ENCODE data around the gene ZFAND3. TPM values are rescaled to one million over a fixed set of nuclear protein-coding genes. Genes with fewer than 3 reads are reported as not detected.

ZFAND3 gene
- total and polyA plus RNA-seq, 10 of the 15 experiments (the other 5 are each of a cell fraction or from before 2014, with no cell fraction given), result 0.90 to 34.4 (median 16.3) TPM

DNA sequence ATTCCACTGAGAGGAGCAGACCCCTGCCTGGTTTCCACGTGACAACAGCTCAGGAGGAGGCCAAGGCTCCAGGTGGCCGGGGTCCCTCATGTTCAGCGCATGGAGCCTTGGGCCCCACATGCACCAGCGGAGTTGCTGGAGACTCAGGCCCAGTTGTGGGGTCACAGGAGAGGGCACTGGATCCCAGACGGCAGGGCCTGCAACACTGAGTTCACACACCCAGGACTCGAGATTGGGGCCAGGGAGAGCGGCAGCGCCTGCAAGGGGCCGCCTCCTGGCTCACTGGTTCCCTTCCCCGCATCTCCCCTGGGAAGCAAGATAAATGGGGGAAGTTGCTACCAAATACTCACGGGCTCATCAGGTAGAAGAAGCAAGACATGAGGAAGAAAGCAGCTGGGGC, 348.1 kb downstream of the ZFAND3 start:
- in situ Hi-C loops (cut with MboI), result no loop called here
- H2AFZ ChIP-seq (ENCODE audit: control insufficient read depth, low read depth, low read length), result no peak overlapping the region
- ATAC-seq, result no peak
- H3K79me2 ChIP-seq (ENCODE audit: control insufficient read depth, insufficient read depth, low read length), result no peaks in the 10 kb centered on the region
- WGBS (ENCODE audit: insufficient coverage, insufficient replicate concordance, low lambda C conversion rate, missing lambda C conversion rate), result 76% methylated on average over 11 of the region's 11 CpGs
- no peak overlapping the region for H3K9ac ChIP-seq (ENCODE audit: control insufficient read depth, insufficient read depth, low read length)
- CTCF ChIA-PET, result no interaction called here
- SMC1A ChIA-PET (ENCODE audit: uncharacterized antibody, unreplicated experiment), result no interaction called here
- intact Hi-C loops (cut with micrococcal nuclease; ENCODE audit: unreplicated experiment), result no loop called here
- H3K36me3 ChIP-seq (ENCODE audit: control insufficient read depth in 2 of 2, insufficient read depth in 2 of 2, low read length in 1 of 2), result no peaks in the 10 kb centered on the region; a peak in 1 of 4 replicates
- H3K9me3 ChIP-seq (replicated peaks; ENCODE audit: control insufficient read depth, insufficient read depth, low read length), result no peaks in the 10 kb centered on the region
- BruUV-seq (replicated peaks), result no TSS peak
- H3K4me2 ChIP-seq (ENCODE audit: control insufficient read depth, insufficient read depth), result no peak overlapping the region
- POLR2A ChIA-PET, result no interaction called here
- no peak overlapping the region for H3K27ac ChIP-seq (ENCODE audit: control insufficient read depth, insufficient read depth)
- no peaks in the 10 kb centered on the region for H3K4me1 ChIP-seq (ENCODE audit: control insufficient read depth, insufficient read depth, low read length)
- FAIRE-seq, result no peak
- TF ChIP-seq POU2F2 (IDR thresholded peaks at IDR 0.05; ENCODE audit: borderline replicate concordance, low read depth, low read length) (no peak), MEF2B (IDR thresholded peaks at IDR 0.05; ENCODE audit: partially characterized antibody, poor library complexity, severe bottlenecking) (no peak), TARDBP (IDR thresholded peaks at IDR 0.05; ENCODE audit: borderline replicate concordance) (no peak), IRF4 (IDR thresholded peaks at IDR 0.05; ENCODE audit: low read depth, low read length) (no peak), STAT3 (IDR thresholded peaks at IDR 0.05; ENCODE audit: low read depth, low read length) (no peak), ZNF207 (IDR thresholded peaks at IDR 0.05; ENCODE audit: borderline replicate concordance) (no peak), SIX5 (IDR thresholded peaks at IDR 0.05; ENCODE audit: low read depth, low read length, severe bottlenecking) (no peak), TCF12 (IDR thresholded peaks at IDR 0.05; ENCODE audit: low read depth, low read length) (no peak), CBFB (IDR thresholded peaks at IDR 0.05; ENCODE audit: low read depth) (no peak), NR2C1 (IDR thresholded peaks at IDR 0.05) (no peak)
- TF ChIP-seq, protein P1, sequence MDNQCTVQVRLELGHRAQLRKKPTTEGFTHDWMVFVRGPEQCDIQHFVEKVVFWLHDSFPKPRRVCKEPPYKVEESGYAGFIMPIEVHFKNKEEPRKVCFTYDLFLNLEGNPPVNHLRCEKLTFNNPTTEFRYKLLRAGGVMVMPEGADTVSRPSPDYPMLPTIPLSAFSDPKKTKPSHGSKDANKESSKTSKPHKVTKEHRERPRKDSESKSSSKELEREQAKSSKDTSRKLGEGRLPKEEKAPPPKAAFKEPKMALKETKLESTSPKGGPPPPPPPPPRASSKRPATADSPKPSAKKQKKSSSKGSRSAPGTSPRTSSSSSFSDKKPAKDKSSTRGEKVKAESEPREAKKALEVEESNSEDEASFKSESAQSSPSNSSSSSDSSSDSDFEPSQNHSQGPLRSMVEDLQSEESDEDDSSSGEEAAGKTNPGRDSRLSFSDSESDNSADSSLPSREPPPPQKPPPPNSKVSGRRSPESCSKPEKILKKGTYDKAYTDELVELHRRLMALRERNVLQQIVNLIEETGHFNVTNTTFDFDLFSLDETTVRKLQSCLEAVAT (IDR thresholded peaks at IDR 0.05), result no peak
- TF ChIP-seq, protein P2, sequence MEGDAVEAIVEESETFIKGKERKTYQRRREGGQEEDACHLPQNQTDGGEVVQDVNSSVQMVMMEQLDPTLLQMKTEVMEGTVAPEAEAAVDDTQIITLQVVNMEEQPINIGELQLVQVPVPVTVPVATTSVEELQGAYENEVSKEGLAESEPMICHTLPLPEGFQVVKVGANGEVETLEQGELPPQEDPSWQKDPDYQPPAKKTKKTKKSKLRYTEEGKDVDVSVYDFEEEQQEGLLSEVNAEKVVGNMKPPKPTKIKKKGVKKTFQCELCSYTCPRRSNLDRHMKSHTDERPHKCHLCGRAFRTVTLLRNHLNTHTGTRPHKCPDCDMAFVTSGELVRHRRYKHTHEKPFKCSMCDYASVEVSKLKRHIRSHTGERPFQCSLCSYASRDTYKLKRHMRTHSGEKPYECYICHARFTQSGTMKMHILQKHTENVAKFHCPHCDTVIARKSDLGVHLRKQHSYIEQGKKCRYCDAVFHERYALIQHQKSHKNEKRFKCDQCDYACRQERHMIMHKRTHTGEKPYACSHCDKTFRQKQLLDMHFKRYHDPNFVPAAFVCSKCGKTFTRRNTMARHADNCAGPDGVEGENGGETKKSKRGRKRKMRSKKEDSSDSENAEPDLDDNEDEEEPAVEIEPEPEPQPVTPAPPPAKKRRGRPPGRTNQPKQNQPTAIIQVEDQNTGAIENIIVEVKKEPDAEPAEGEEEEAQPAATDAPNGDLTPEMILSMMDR (IDR thresholded peaks at IDR 0.05 in 2 of 3, conservative IDR thresholded peaks at IDR 0.05 in 1 of 3; ENCODE audit: control insufficient read depth in 2 of 3, extremely low read depth in 1 of 3, insufficient read depth in 1 of 3, low read depth in 3 of 3, low read length in 3 of 3), result no peak
- TF ChIP-seq, protein P3, sequence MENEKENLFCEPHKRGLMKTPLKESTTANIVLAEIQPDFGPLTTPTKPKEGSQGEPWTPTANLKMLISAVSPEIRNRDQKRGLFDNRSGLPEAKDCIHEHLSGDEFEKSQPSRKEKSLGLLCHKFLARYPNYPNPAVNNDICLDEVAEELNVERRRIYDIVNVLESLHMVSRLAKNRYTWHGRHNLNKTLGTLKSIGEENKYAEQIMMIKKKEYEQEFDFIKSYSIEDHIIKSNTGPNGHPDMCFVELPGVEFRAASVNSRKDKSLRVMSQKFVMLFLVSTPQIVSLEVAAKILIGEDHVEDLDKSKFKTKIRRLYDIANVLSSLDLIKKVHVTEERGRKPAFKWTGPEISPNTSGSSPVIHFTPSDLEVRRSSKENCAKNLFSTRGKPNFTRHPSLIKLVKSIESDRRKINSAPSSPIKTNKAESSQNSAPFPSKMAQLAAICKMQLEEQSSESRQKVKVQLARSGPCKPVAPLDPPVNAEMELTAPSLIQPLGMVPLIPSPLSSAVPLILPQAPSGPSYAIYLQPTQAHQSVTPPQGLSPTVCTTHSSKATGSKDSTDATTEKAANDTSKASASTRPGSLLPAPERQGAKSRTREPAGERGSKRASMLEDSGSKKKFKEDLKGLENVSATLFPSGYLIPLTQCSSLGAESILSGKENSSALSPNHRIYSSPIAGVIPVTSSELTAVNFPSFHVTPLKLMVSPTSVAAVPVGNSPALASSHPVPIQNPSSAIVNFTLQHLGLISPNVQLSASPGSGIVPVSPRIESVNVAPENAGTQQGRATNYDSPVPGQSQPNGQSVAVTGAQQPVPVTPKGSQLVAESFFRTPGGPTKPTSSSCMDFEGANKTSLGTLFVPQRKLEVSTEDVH (IDR thresholded peaks at IDR 0.05; ENCODE audit: low read depth, partially characterized antibody), result no peak
- no peak for DNase-seq (ENCODE audit: low read depth, low spot score)
- no peak overlapping the region for H3K4me3 ChIP-seq
- RAD21 ChIA-PET (ENCODE audit: unreplicated experiment), result no interaction called here
- no peaks in the 10 kb centered on the region for H3K27me3 ChIP-seq (replicated peaks in 1 of 2; ENCODE audit: control insufficient read depth in 2 of 2, insufficient read depth in 2 of 2, low read length in 1 of 2)
- no peaks in the 10 kb centered on the region for H4K20me1 ChIP-seq (ENCODE audit: control insufficient read depth, insufficient read depth)
